ENCODE data around the gene CRACR2B.

DNA sequence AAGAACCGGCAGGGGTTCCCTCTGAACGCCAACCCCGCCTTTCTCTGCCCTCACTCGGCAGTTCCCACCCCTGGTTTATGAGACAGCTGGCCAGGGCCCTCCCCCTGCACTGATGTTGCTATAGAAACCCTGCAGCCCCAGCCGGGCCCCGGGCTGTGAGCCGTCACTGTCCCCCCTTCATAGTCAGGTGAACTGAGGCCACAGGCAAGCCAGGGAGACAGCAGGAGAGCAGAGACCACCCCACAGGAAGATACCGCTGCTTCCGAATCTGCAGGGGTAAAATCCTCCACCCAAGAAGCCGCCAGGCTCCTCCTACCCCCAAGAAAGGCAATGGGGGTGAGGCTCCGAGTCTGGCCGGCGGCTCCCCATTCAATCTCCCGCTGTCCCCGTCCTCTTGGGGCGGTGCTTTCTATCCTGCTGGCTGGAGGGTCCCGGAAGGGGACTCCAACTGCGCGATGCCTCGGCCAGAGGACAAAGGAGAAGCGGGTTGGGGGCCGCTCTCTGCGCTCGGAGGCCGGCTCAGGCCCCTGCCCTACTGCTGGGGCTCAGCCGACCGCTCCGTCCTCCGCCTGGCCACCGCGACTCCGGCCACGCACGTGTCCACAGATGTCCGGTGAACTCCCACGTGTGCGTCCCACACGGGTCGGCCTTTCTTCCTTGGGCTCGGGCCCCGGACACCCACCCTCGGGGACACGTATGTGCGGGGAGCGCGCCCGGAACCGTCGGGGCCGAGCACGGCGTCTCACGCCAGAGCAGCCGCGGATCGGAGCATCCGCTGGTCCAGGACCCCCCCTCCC lies 30.2 kb upstream of the CRACR2B start:
- TF ChIP-seq, protein P1, sequence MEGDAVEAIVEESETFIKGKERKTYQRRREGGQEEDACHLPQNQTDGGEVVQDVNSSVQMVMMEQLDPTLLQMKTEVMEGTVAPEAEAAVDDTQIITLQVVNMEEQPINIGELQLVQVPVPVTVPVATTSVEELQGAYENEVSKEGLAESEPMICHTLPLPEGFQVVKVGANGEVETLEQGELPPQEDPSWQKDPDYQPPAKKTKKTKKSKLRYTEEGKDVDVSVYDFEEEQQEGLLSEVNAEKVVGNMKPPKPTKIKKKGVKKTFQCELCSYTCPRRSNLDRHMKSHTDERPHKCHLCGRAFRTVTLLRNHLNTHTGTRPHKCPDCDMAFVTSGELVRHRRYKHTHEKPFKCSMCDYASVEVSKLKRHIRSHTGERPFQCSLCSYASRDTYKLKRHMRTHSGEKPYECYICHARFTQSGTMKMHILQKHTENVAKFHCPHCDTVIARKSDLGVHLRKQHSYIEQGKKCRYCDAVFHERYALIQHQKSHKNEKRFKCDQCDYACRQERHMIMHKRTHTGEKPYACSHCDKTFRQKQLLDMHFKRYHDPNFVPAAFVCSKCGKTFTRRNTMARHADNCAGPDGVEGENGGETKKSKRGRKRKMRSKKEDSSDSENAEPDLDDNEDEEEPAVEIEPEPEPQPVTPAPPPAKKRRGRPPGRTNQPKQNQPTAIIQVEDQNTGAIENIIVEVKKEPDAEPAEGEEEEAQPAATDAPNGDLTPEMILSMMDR (conservative IDR thresholded peaks at IDR 0.05; ENCODE audit: low read length): no peak
- no peak for TF ChIP-seq EZH2phosphoT487 (IDR thresholded peaks at IDR 0.05; ENCODE audit: borderline replicate concordance)

Measured in Loucy (cell line).